Omental fat pad (tissue), 4 donors: ENCODE measurements around the gene TGFBR3. TPM values are rescaled to one million over a fixed set of nuclear protein-coding genes. Genes with fewer than 3 reads are reported as not detected.

Source experiments
- ATAC-seq: fragments of 150-250 bp; one replicate; pipeline ENCODE4 v1.9.1; 2016; ENCODE audit warnings: mild to moderate bottlenecking, moderate library complexity; ENCODE audit not compliant: low FRiP score
- DNase-seq: peaks from one replicate; pipeline ENCODE4 v3.0.0-alpha.2; 2019; ENCODE audit warnings: low spot score
- CTCF ChIP-seq, 3 donors: fragments of 450-650 bp; IDR thresholded peaks; one replicate each; pipeline ENCODE4 v1.5.1; 2016 to 2017; ENCODE audit warnings: antibody characterized with exemption in 3 of 3, mild to moderate bottlenecking in 3 of 3, moderate library complexity in 2 of 3
- total RNA-seq, 4 donors: library from RNA; depleted of rRNA; stranded (reverse); fragments of >200 nt; gene quantifications; one replicate each; pipeline ENCODE4 v1.1.0, GENCODE V29; 2016

The TGFBR3 gene
- total RNA-seq, 4 donors from 2014 or later, result 104 to 267 (median 196) TPM

GRCh38 chr1:91764471-91765115 is 121.4 kb downstream of the TGFBR3 start:
- DNase-seq, result no peak
- ATAC-seq, result no peak
- no peak for TF ChIP-seq CTCF (IDR thresholded peaks at IDR 0.05)

GRCh38 chr1:91763252-91763651 is 122.7 kb downstream of the TGFBR3 start:
- no peak for DNase-seq
- no peak for ATAC-seq
- TF ChIP-seq CTCF (IDR thresholded peaks at IDR 0.05), result no peak

- DNase-seq (no peak), ATAC-seq (no peak)
- TF ChIP-seq CTCF (IDR thresholded peaks at IDR 0.05), result no peak
Measured at GRCh38 chr1:91761295-91761721, 124.6 kb downstream of the TGFBR3 start.

- no peak for DNase-seq
- no peak for ATAC-seq
- no peak for TF ChIP-seq CTCF (IDR thresholded peaks at IDR 0.05)
Measured at GRCh38 chr1:91760512-91760911, 125.4 kb downstream of the TGFBR3 start.

- ATAC-seq (no peak), DNase-seq (no peak)
- TF ChIP-seq CTCF (IDR thresholded peaks at IDR 0.05), result no peak
Measured at GRCh38 chr1:91759076-91759475, 126.9 kb downstream of the TGFBR3 start.

GRCh38 chr1:91757763-91758460 is 128.0 kb downstream of the TGFBR3 start:
- no peak for TF ChIP-seq CTCF (IDR thresholded peaks at IDR 0.05)
- no peak for ATAC-seq
- DNase-seq, result no peak
